ENCODE measurements around the gene SEMA3F. TPM values are rescaled to one million over a fixed set of nuclear protein-coding genes. Genes with fewer than 3 reads are reported as not detected.
"Not testable (repeated sequence)": the region's sequence is repeated elsewhere in the genome, so short reads cannot be mapped to it uniquely, and the experiment has no call there.

Gene SEMA3F
- total RNA-seq, 6 donors from 2014 or later: 4.2 to 76.0 (median 27.5) TPM

DNA sequence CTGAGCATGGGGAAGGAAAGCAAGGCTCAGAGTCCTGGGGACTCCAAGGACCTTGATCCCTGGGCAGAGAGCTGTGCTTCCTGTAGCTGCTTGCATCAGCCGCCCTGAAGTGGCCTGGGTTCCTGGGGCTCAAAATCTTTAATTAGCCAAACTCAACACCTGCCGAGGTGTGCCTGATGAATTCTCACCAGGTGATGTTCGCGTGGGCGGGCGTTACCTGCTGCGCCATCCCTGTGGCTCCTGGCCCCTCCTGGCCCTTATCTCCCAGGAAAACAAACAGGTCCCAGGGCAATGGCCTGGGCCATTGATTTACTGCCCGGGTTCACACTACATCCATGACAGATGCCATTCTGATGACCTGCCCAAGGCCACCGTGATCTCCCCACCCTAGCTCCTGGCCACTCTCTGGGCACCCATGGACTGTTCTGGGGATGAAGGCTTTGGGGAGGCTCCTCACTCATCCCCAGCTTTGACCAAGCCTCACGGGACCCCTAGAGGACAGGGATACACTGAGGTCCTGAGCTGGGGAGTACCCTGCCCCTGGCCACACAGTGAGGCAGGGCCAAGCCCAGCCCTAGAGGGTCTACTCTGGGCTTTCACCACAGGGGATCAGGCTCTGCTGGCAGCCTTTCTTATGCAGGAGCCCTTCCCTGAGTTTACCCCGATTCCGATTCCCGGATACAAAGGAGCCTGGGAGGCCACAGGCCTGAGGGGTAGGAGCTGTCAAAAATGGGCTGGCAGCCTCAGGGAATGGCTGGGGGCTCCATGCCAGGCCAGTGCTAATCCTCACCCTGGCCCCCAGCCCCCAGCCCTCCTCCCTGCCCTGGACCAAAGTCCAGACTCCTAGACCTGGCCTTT is 55.6 kb downstream of the SEMA3F start:
- no peaks in the 10 kb centered on the region for H3K36me3 ChIP-seq
- no peak overlapping the region for H3K4me3 ChIP-seq
- no peak for TF ChIP-seq EP300 (IDR thresholded peaks at IDR 0.05)
- no peak for TF ChIP-seq POLR2A (IDR thresholded peaks at IDR 0.05)
- TF ChIP-seq, protein P1, sequence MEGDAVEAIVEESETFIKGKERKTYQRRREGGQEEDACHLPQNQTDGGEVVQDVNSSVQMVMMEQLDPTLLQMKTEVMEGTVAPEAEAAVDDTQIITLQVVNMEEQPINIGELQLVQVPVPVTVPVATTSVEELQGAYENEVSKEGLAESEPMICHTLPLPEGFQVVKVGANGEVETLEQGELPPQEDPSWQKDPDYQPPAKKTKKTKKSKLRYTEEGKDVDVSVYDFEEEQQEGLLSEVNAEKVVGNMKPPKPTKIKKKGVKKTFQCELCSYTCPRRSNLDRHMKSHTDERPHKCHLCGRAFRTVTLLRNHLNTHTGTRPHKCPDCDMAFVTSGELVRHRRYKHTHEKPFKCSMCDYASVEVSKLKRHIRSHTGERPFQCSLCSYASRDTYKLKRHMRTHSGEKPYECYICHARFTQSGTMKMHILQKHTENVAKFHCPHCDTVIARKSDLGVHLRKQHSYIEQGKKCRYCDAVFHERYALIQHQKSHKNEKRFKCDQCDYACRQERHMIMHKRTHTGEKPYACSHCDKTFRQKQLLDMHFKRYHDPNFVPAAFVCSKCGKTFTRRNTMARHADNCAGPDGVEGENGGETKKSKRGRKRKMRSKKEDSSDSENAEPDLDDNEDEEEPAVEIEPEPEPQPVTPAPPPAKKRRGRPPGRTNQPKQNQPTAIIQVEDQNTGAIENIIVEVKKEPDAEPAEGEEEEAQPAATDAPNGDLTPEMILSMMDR (IDR thresholded peaks at IDR 0.05): no peak
- no peak for TF ChIP-seq POLR2AphosphoS5 (IDR thresholded peaks at IDR 0.05)
- DNase-seq (no peak), ATAC-seq (ENCODE audit: low FRiP score in 2 of 2) (no peak)
- H3K27me3 ChIP-seq: peaks cover 0 to 11% (median 1%) of the 10 kb centered on the region in 4 donors
- H3K27ac ChIP-seq: no peak overlapping the region
- H3K9me3 ChIP-seq: no peaks in the 10 kb centered on the region
- WGBS, 2 donors: 82 to 86% methylated on average over 7 to 13 of the region's 13 CpGs
- peaks cover 3 to 5% (median 4%) of the 10 kb centered on the region in 4 donors for H3K4me1 ChIP-seq

- not testable (repeated sequence) for ATAC-seq (ENCODE audit: low FRiP score in 2 of 2); H3K9me3 ChIP-seq; H3K27ac ChIP-seq; DNase-seq; H3K27me3 ChIP-seq; H3K36me3 ChIP-seq; H3K4me3 ChIP-seq; H3K4me1 ChIP-seq
- WGBS, 2 donors: 93 to 94% methylated on average over 5 of the region's 5 CpGs
These were observed 56.2 kb downstream of the SEMA3F start for GRCh38 chr3:50211368-50211717.

- H3K4me3 ChIP-seq: no peak overlapping the region
- ATAC-seq (ENCODE audit: low FRiP score in 2 of 2) (no peak), DNase-seq (no peak)
- H3K9me3 ChIP-seq: no peaks in the 10 kb centered on the region
- no peak overlapping the region for H3K27ac ChIP-seq
- TF ChIP-seq EP300 (IDR thresholded peaks at IDR 0.05) (no peak), POLR2A (IDR thresholded peaks at IDR 0.05) (no peak), POLR2AphosphoS5 (IDR thresholded peaks at IDR 0.05) (no peak)
- TF ChIP-seq, protein P1 (IDR thresholded peaks at IDR 0.05): no peak
- no peaks in the 10 kb centered on the region for H3K27me3 ChIP-seq
- H3K36me3 ChIP-seq: no peaks in the 10 kb centered on the region
- 82 to 86% methylated on average over 1 to 2 of the region's 2 CpGs for WGBS, 2 donors
- no peaks in the 10 kb centered on the region for H3K4me1 ChIP-seq
These were observed 56.8 kb downstream of the SEMA3F start for GRCh38 chr3:50211930-50212329.

GRCh38 chr3:50212502-50212901 is 57.4 kb downstream of the SEMA3F start:
- Histone ChIP-seq H3K27ac (no peak overlapping the region), H3K9me3 (no peaks in the 10 kb centered on the region), H3K4me1 (no peaks in the 10 kb centered on the region), H3K4me3 (no peak overlapping the region), H3K36me3 (no peaks in the 10 kb centered on the region), H3K27me3 (no peaks in the 10 kb centered on the region)
- ATAC-seq (ENCODE audit: low FRiP score in 2 of 2) (no peak), DNase-seq (no peak)
- no peak for TF ChIP-seq POLR2A (IDR thresholded peaks at IDR 0.05)
- TF ChIP-seq, protein P1 (IDR thresholded peaks at IDR 0.05): no peak
- no peak for TF ChIP-seq POLR2AphosphoS5 (IDR thresholded peaks at IDR 0.05)
- 70 to 97% methylated on average over 2 to 3 of the region's 4 CpGs for WGBS, 2 donors

- no peaks in the 10 kb centered on the region for H3K4me1 ChIP-seq
- H3K4me3 ChIP-seq: no peak overlapping the region
- H3K27ac ChIP-seq: no peak overlapping the region
- H3K27me3 ChIP-seq: no peaks in the 10 kb centered on the region
- DNase-seq: no peak
- H3K9me3 ChIP-seq: no peaks in the 10 kb centered on the region
- WGBS, 2 donors: 88 to 89% methylated on average over 3 of the region's 3 CpGs
- TF ChIP-seq EP300 (IDR thresholded peaks at IDR 0.05): no peak
- TF ChIP-seq POLR2AphosphoS5 (IDR thresholded peaks at IDR 0.05): no peak
- TF ChIP-seq, protein P1 (IDR thresholded peaks at IDR 0.05): no peak
- no peak for TF ChIP-seq POLR2A (IDR thresholded peaks at IDR 0.05)
- H3K36me3 ChIP-seq: no peaks in the 10 kb centered on the region
- no peak for ATAC-seq (ENCODE audit: low FRiP score in 2 of 2)
These were observed 57.8 kb downstream of the SEMA3F start for GRCh38 chr3:50212971-50213370.

Data from upper lobe of left lung (tissue), 6 donors.